ENCODE results near the gene NCAPD3.
A peak's percentile ranks its signal among the peaks of the same experiment; 100 is the strongest.

Gene NCAPD3

GRCh38 chr11:134228625-134229024, 4.9 kb upstream of the NCAPD3 start:
- no peak for DNase-seq (ENCODE audit: low read depth)
- no peak overlapping the region for H3K4me3 ChIP-seq (ENCODE audit: low read depth, low read length)
- no peak for TF ChIP-seq CTCF (IDR thresholded peaks at IDR 0.05; ENCODE audit: control insufficient read depth, extremely low read depth, insufficient read depth)

- TF ChIP-seq CTCF (IDR thresholded peaks at IDR 0.05; ENCODE audit: control insufficient read depth, extremely low read depth, insufficient read depth) = no peak
- no peak overlapping the region for H3K4me3 ChIP-seq (ENCODE audit: low read depth, low read length)
- no peak for DNase-seq (ENCODE audit: low read depth)
Measured at GRCh38 chr11:134226806-134227325, 3.1 kb upstream of the NCAPD3 start.

GRCh38 chr11:134224710-134225664, 1.2 kb upstream of the NCAPD3 start:
- no peak for DNase-seq (ENCODE audit: low read depth)
- peak overlapping the region; percentile 92 for H3K4me3 ChIP-seq (ENCODE audit: low read depth, low read length)
- TF ChIP-seq CTCF (IDR thresholded peaks at IDR 0.05; ENCODE audit: control insufficient read depth, extremely low read depth, insufficient read depth) = no peak

- H3K4me3 ChIP-seq (ENCODE audit: low read depth, low read length) = peak overlapping the region; percentile 92
- TF ChIP-seq CTCF (IDR thresholded peaks at IDR 0.05; ENCODE audit: control insufficient read depth, extremely low read depth, insufficient read depth) = no peak
- no peak for DNase-seq (ENCODE audit: low read depth)
Measured at GRCh38 chr11:134223121-134223520, 646 bp downstream of the NCAPD3 start.

GRCh38 chr11:134216816-134217215, 7.0 kb downstream of the NCAPD3 start:
- H3K4me3 ChIP-seq (ENCODE audit: low read depth, low read length) = no peak overlapping the region

GRCh38 chr11:134215836-134216235, 7.9 kb downstream of the NCAPD3 start:
- no peak for TF ChIP-seq CTCF (IDR thresholded peaks at IDR 0.05; ENCODE audit: control insufficient read depth, extremely low read depth, insufficient read depth)
- no peak overlapping the region for H3K4me3 ChIP-seq (ENCODE audit: low read depth, low read length)
- DNase-seq (ENCODE audit: low read depth) = no peak

More at GRCh38 chr11:134216816-134217215, 7.0 kb downstream of the NCAPD3 start:
- no peak for TF ChIP-seq CTCF (IDR thresholded peaks at IDR 0.05; ENCODE audit: control insufficient read depth, extremely low read depth, insufficient read depth)
- DNase-seq (ENCODE audit: low read depth) = no peak

All from LNCaP clone FGC (cell line).